WTC11 (cell line): ENCODE results near the gene SEC22A. TPM values are rescaled to one million over a fixed set of nuclear protein-coding genes. Genes with fewer than 3 reads are reported as not detected.

Experiments
- ATAC-seq: fragments of 200-7000 bp; cut with Tn5 transposase; 2 replicates; pipeline ENCODE4 v1.10.0; 2021; ENCODE audit warnings: mild to moderate bottlenecking, moderate library complexity
- CTCF ChIA-PET: fragments of 300-600 bp; sonication (Branson Sonifier 250); formaldehyde crosslinking; loops from one replicate; lab custom pipeline; 2021; ENCODE audit warnings: antibody characterized with exemption; lab: Charles Lee
- POLR2A ChIA-PET: fragments of 350-600 bp; sonication (Branson Sonifier 250); formaldehyde crosslinking; loops from one replicate; lab custom pipeline; 2021; ENCODE audit warnings: antibody characterized with exemption; lab: Charles Lee
- DNase-seq: peaks from one replicate; pipeline ENCODE4 v3.0.0; 2021; ENCODE audit warnings: low spot score
- H3K27ac Mint-ChIP-seq: 2 replicates; pipeline ENCODE4 v1.8.0; 2021; ENCODE audit warnings: mixed read lengths
- H3K27me3 Mint-ChIP-seq: 2 replicates; pipeline ENCODE4 v1.8.0; 2021; ENCODE audit warnings: low read depth, mild to moderate bottlenecking, moderate library complexity, mixed read lengths
- H3K36me3 Mint-ChIP-seq: 2 replicates; pipeline ENCODE4 v1.8.0; 2021; ENCODE audit warnings: mixed read lengths
- H3K4me1 Mint-ChIP-seq: 2 replicates; pipeline ENCODE4 v1.8.0; 2022; ENCODE audit warnings: mixed read lengths
- H3K4me3 Mint-ChIP-seq: 2 replicates; pipeline ENCODE4 v1.8.0; 2021; ENCODE audit warnings: mild to moderate bottlenecking, moderate library complexity, mixed read lengths
- H3K9me3 Mint-ChIP-seq: 2 replicates; pipeline ENCODE4 v1.8.0; 2021; ENCODE audit warnings: mixed read lengths
- AFF4 ChIP-seq: sonication (generic); formaldehyde crosslinking; IDR thresholded peaks from 2 replicates; pipeline ENCODE4 v1.8.1; 2023; ENCODE audit warnings: mild to moderate bottlenecking, missing genetic modification reagents, borderline replicate concordance
- ARID4B ChIP-seq: sonication (generic); formaldehyde crosslinking; IDR thresholded peaks from 2 replicates; pipeline ENCODE4 v1.8.0; 2023; ENCODE audit warnings: missing genetic modification reagents, mild to moderate bottlenecking, borderline replicate concordance
- ATF1 ChIP-seq: sonication (generic); formaldehyde crosslinking; IDR thresholded peaks from 2 replicates; pipeline ENCODE4 v1.8.1; 2023; ENCODE audit warnings: mild to moderate bottlenecking, moderate library complexity, missing genetic modification reagents
- ERG ChIP-seq: fragments of 250-450 bp; sonication (Bioruptor Pico); IDR thresholded peaks from 2 replicates; pipeline ENCODE4 v1.8.0; 2021; ENCODE audit warnings: mild to moderate bottlenecking
- ESRRA ChIP-seq: sonication (generic); formaldehyde crosslinking; IDR thresholded peaks from 2 replicates; pipeline ENCODE4 v1.8.1; 2022; ENCODE audit warnings: mild to moderate bottlenecking, missing genetic modification reagents, borderline replicate concordance
- ETV6 ChIP-seq: sonication (generic); formaldehyde crosslinking; IDR thresholded peaks from 2 replicates; pipeline ENCODE4 v1.8.1; 2022; ENCODE audit warnings: mild to moderate bottlenecking, missing genetic modification reagents
- FOXP4 ChIP-seq: sonication (generic); formaldehyde crosslinking; IDR thresholded peaks from 2 replicates; pipeline ENCODE4 v1.8.0; 2022; ENCODE audit warnings: mild to moderate bottlenecking, missing genetic modification reagents
- GABPB1 ChIP-seq: sonication (generic); formaldehyde crosslinking; IDR thresholded peaks from 2 replicates; pipeline ENCODE4 v1.8.1; 2023; ENCODE audit warnings: mild to moderate bottlenecking, missing genetic modification reagents
- JUN ChIP-seq: sonication (generic); formaldehyde crosslinking; IDR thresholded peaks from 2 replicates; pipeline ENCODE4 v1.8.0; 2023; ENCODE audit warnings: mild to moderate bottlenecking, missing genetic modification reagents
- MAX ChIP-seq: sonication (generic); formaldehyde crosslinking; IDR thresholded peaks from 2 replicates; pipeline ENCODE4 v1.8.0; 2022; ENCODE audit warnings: mild to moderate bottlenecking, missing genetic modification reagents
- MXD4 ChIP-seq: fragments of 250-450 bp; sonication (Bioruptor Pico); IDR thresholded peaks from 2 replicates; pipeline ENCODE4 v1.8.0; 2021; ENCODE audit warnings: mild to moderate bottlenecking, moderate library complexity, borderline replicate concordance
- NFE2L1 ChIP-seq: sonication (generic); formaldehyde crosslinking; IDR thresholded peaks from 2 replicates; pipeline ENCODE4 v1.8.1; 2023; ENCODE audit warnings: missing genetic modification reagents
- NR1H2 ChIP-seq: sonication (generic); formaldehyde crosslinking; IDR thresholded peaks from 2 replicates; pipeline ENCODE4 v1.9.0; 2021; ENCODE audit warnings: mild to moderate bottlenecking, moderate library complexity, missing genetic modification reagents
- NR3C1 ChIP-seq: sonication (generic); formaldehyde crosslinking; conservative IDR thresholded peaks from 2 replicates; pipeline ENCODE4 v1.8.1; 2023; ENCODE audit warnings: low read depth, mild to moderate bottlenecking, missing genetic modification reagents
- OVOL2 ChIP-seq: fragments of 250-450 bp; sonication (Bioruptor Pico); IDR thresholded peaks from 2 replicates; pipeline ENCODE4 v1.9.0; 2021; ENCODE audit warnings: mild to moderate bottlenecking, borderline replicate concordance
- PRDM15 ChIP-seq: sonication (generic); formaldehyde crosslinking; IDR thresholded peaks from 2 replicates; pipeline ENCODE4 v1.8.0; 2022; ENCODE audit warnings: missing genetic modification reagents
- ZMAT4 ChIP-seq: fragments of 250-450 bp; sonication (Bioruptor Pico); IDR thresholded peaks from 2 replicates; pipeline ENCODE4 v1.9.0; 2021; ENCODE audit warnings: mild to moderate bottlenecking
- ZNF121 ChIP-seq: sonication (generic); formaldehyde crosslinking; IDR thresholded peaks from 2 replicates; pipeline ENCODE4 v1.8.0; 2023; ENCODE audit warnings: missing genetic modification reagents
- ZNF232 ChIP-seq: sonication (generic); formaldehyde crosslinking; IDR thresholded peaks from 2 replicates; pipeline ENCODE4 v1.8.0; 2022; ENCODE audit warnings: mild to moderate bottlenecking, missing genetic modification reagents
- ZNF416 ChIP-seq: fragments of 250-450 bp; sonication (Bioruptor Pico); IDR thresholded peaks from 2 replicates; pipeline ENCODE4 v1.9.0; 2021; ENCODE audit warnings: mild to moderate bottlenecking, inconsistent platforms
- total RNA-seq: library from RNA; stranded (reverse); gene quantifications from 3 replicates; pipeline ENCODE4 v1.2.3, GENCODE V29; 2021

SEC22A gene
- total RNA-seq, 1 experiment from 2014 or later = 12.6 TPM

GRCh38 chr3:123157209-123157597 is 44.5 kb upstream of the SEC22A start:
- H3K4me1 Mint-ChIP-seq = no peaks in the 10 kb centered on the region
- DNase-seq (no peak), ATAC-seq (no peak)
- no peak for TF ChIP-seq ZNF232 (CRISPR knock-in tag)
- TF ChIP-seq MXD4 (CRISPR knock-in tag) = no peak
- TF ChIP-seq OVOL2 (CRISPR knock-in tag) = no peak
- no peak for TF ChIP-seq FOXP4 (CRISPR knock-in tag)
- no peak for TF ChIP-seq NR1H2 (CRISPR knock-in tag)
- no peak for TF ChIP-seq GABPB1 (CRISPR knock-in tag)
- TF ChIP-seq ETV6 = no peak
- no peak for TF ChIP-seq NFE2L1
- no peak for TF ChIP-seq MAX (CRISPR knock-in tag)
- TF ChIP-seq ZMAT4 = no peak
- TF ChIP-seq ERG = no peak
- TF ChIP-seq ZNF416 (CRISPR knock-in tag) = no peak
- TF ChIP-seq ZNF121 = no peak
- no peak for TF ChIP-seq PRDM15 (CRISPR knock-in tag)
- TF ChIP-seq ARID4B = no peak
- no peak for TF ChIP-seq JUN (CRISPR knock-in tag)
- TF ChIP-seq AFF4 (CRISPR knock-in tag) = no peak
- TF ChIP-seq ESRRA (CRISPR knock-in tag) = no peak
- TF ChIP-seq NR3C1 (CRISPR knock-in tag) = no peak
- TF ChIP-seq ATF1 (CRISPR knock-in tag) = no peak
- no peaks in the 10 kb centered on the region for H3K9me3 Mint-ChIP-seq
- POLR2A ChIA-PET = no interaction called here
- CTCF ChIA-PET = no interaction called here
- H3K27me3 Mint-ChIP-seq = no peaks in the 10 kb centered on the region
- no peak overlapping the region for H3K4me3 Mint-ChIP-seq
- peaks cover 17% of the 10 kb centered on the region for H3K36me3 Mint-ChIP-seq
- H3K27ac Mint-ChIP-seq = no peak overlapping the region
